ENCODE results near the gene AKAP13.
"Not testable (repeated sequence)": the region's sequence is repeated elsewhere in the genome, so short reads cannot be mapped to it uniquely, and the experiment has no call there.

The AKAP13 gene

DNA sequence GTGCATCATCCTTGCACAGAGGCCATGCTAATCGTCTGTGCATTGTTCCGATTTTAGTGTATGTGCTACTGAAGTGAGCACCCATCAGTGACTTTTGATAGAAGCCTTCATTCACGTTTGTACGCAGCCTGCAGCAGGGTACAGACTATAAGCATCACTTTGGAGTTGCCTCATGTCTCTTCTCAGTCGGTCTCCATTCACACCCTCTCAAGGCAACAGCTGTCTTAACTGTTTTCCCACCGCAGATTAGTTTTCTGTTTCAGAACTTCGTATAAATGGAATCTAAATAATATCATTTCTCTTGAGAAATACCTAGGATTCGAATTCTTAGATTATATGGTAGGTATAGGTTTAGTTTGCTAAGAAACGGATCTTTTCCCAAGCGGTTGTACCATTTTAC is 271.1 kb downstream of the AKAP13 start:
- in situ Hi-C loops (cut with MboI; ENCODE audit: low pct_unique_long_range_greater_than_20kb, low sequenced_read_pairs) = no loop called here
- DNase-seq = no peak

- in situ Hi-C loops (cut with MboI; ENCODE audit: low pct_unique_long_range_greater_than_20kb, low sequenced_read_pairs) = no loop called here
Observed at GRCh38 chr15:85652457-85652856, 272.1 kb downstream of the AKAP13 start.

DNA sequence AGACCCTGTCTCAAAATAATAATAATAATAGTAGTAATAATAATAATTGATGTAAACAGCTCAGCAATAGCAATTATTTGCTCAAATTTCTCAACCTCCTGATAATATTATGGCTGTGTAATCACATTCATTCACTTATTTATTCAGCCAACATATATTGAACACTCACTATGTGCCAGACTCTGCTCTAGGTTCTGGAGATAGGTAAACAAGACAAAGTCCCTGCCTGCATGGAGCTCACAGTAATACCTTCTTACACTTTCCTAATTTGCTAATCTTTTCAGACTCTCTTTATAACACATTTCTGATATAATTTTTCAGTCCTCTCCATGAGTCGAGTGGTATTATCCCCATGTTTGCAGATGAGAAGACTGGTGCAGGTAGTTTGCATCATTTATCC is 276.7 kb downstream of the AKAP13 start:
- in situ Hi-C loops (cut with MboI; ENCODE audit: low pct_unique_long_range_greater_than_20kb, low sequenced_read_pairs) = no loop called here
- no peak for DNase-seq

More at GRCh38 chr15:85652457-85652856, 272.1 kb downstream of the AKAP13 start:
- DNase-seq = no peak

DNA sequence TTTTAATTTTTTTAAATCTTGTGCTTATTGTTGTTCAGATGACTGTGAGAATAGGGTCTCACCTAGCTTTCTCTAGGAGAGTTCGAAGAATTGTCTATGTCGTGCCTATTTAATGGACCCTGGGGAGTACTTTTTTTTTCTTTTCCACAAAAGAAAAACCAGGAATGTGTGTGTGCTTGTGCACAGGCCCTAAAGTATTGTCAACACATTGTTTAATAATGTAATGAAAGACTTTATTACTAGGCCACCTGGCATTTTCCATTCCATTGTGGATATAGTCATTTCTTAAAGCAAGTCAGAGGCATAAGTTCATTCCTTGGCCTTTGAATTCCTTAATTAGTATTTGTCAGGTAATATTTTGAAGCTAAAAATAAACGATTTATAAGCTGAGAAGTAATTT is 278.4 kb downstream of the AKAP13 start:
- in situ Hi-C loops (cut with MboI; ENCODE audit: low pct_unique_long_range_greater_than_20kb, low sequenced_read_pairs) = no loop called here
- no peak for DNase-seq

DNA sequence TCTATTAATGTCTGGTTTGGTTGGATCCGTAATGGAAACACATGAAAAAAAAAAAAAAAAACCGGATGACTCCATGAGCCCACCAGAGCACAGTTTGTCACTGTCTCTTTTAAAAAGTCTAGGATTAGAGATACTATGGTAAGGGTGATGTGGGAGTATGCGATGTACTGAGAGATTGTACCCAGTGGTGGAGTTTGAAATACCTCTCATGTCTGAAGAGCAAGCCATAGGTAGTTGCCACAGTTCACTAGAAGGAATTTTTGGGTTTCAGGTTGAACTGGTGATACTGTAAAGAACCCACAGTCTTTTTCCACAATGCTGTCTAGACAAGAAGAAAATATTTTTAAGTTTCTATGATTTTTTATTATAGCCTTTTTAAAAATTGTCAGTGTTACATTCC is 281.5 kb downstream of the AKAP13 start:
- no peak for DNase-seq
- in situ Hi-C loops (cut with MboI; ENCODE audit: low pct_unique_long_range_greater_than_20kb, low sequenced_read_pairs) = no loop called here

DNA sequence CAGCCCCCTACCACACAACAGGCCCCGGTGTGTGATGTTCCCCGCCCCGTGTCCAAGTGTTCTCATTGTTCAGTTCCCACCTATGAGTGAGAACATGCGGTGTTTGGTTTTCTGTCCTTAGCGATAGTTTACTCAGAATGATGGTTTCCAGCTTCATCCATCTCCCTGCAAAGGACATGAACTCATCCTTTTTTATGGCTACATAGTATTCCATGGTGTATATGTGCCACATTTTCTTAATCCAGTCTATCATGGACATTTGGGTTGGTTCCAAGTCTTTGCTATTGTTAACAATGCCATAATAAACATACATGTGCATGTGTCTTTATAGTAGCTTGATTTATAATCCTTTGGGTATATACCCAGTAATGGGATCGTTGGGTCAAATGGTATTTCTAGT is 285.3 kb downstream of the AKAP13 start:
- in situ Hi-C loops (cut with MboI; ENCODE audit: low pct_unique_long_range_greater_than_20kb, low sequenced_read_pairs); DNase-seq: not testable (repeated sequence)

- DNase-seq = peak; percentile 77
- in situ Hi-C loops (cut with MboI; ENCODE audit: low pct_unique_long_range_greater_than_20kb, low sequenced_read_pairs) = no loop called here
Observed at GRCh38 chr15:85667491-85668424, 287.4 kb downstream of the AKAP13 start.

DNA sequence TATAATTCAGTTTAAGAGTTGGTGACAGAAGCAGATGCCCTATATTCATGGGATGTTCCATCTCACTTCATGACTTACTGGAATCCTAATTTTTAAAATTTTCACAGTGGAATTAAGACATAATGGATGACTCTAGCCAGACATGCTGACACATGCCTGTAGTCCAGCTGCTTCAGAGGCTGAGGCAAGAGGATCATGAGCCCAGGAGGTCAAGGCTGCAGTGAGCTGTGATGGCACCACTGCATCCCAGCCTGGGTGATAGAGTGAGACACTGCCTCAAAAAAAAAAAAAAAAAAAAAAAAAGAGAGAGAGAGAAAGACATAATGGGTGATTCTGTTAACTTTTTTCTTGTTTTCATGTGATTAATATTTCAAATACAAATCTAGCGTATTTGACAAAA is 290.8 kb downstream of the AKAP13 start:
- in situ Hi-C loops (cut with MboI; ENCODE audit: low pct_unique_long_range_greater_than_20kb, low sequenced_read_pairs) = no loop called here
- DNase-seq = no peak

DNA sequence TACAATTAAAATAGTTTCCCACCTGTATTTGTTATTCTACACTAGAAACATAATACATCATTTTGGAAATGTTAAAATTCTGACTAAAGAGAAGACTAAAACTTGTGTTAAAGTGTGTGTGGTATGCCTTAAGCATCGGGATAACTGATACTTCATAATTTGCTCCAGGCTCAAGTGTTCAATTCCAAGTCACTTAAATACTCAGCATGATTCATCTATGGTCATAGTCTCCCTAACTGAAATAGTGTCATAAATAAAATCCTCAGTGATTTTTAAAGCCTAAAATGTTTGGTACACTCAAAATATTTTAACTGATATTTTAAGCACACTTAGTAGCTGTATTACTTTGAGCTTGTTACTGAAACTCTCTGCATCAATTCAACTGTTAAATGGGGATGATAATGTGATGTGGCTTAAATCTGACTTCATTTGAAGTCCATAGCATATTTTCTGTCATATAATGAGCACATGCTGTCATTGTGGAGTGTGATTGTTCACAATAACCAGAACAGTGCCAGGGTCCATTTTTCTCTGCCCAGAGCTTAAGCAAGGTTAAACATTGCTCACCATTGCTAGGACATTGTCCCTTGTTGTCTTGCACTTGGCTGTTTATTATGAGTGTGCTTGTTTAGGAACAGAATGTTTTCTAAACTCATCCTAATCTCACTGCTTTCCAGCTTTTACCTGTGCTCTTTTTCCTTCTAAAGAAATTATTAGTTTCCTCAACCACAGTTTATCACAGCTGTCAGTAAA is 292.1 kb downstream of the AKAP13 start:
- no peak for DNase-seq
- in situ Hi-C loops (cut with MboI; ENCODE audit: low pct_unique_long_range_greater_than_20kb, low sequenced_read_pairs) = no loop called here

DNA sequence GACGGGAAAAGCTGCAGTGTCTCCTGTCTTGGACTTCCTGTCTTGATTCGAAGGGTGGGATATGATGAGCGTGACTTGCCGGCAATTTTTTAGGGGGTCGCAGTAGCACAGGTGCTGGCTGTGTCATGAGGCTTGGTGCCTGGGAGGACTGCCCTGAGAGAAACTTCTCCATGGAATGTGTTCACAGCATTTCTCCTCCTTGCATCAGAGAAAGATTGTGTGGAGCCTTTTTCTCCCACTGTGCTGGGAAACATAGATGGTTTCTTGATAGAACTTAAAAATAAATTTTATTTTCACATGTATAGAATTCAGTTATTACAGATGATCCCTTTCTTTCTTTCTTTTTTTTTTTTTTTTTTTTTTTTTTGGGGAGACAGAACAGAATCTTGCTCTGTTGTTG is 292.9 kb downstream of the AKAP13 start:
- in situ Hi-C loops (cut with MboI; ENCODE audit: low pct_unique_long_range_greater_than_20kb, low sequenced_read_pairs) = no loop called here
- DNase-seq = no peak

- DNase-seq = no peak
- in situ Hi-C loops (cut with MboI; ENCODE audit: low pct_unique_long_range_greater_than_20kb, low sequenced_read_pairs) = no loop called here
Observed at GRCh38 chr15:85676342-85677098, 296.1 kb downstream of the AKAP13 start.

DNA sequence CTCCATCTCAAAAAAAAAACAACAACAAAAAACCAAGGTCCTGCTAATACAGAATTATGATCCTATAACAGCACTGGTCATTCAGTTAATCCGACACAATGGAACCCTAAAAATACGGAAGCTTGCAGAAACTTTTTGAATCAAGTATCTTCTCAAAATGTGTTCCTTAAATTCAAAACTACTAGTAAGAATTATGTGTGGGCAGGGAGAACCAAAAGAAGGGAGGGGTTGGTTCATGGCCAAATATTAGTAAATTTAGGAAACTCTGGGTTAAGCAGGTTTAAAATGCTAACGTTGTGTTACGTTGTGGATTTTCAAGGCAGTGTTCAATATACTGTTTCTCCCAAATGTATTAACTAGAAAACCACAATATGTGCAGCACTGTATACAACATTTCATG is 298.8 kb downstream of the AKAP13 start:
- DNase-seq = no peak
- in situ Hi-C loops (cut with MboI; ENCODE audit: low pct_unique_long_range_greater_than_20kb, low sequenced_read_pairs) = no loop called here

GRCh38 chr15:85681386-85681785 is 301.0 kb downstream of the AKAP13 start:
- in situ Hi-C loops (cut with MboI; ENCODE audit: low pct_unique_long_range_greater_than_20kb, low sequenced_read_pairs) = no loop called here
- DNase-seq = no peak

- in situ Hi-C loops (cut with MboI; ENCODE audit: low pct_unique_long_range_greater_than_20kb, low sequenced_read_pairs) = no loop called here
- DNase-seq = no peak
Observed at GRCh38 chr15:85684174-85684710, 303.8 kb downstream of the AKAP13 start.

DNA sequence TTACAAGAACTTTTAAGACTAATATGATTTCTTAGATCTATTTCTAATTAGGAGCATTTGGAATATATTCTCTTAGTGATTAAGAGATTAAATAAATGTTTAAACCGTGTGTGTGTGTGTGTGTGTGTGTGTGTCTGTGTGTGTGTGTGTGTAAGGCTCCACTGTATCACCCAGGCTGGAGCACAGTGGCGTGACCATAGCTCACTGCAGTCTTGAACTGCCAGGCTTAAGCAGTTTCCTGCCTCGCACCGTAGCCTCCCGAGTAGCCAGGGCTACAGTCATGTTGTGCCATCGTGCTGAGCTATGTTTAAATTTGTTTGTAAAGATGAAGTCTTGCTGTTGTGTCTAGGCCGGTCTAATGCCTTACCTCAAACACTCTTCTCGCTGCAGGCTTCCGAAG is 305.0 kb downstream of the AKAP13 start:
- DNase-seq = no peak

GRCh38 chr15:85687329-85687728 is 306.9 kb downstream of the AKAP13 start:
- in situ Hi-C loops (cut with MboI; ENCODE audit: low pct_unique_long_range_greater_than_20kb, low sequenced_read_pairs) = no loop called here
- DNase-seq = peak; percentile 37

More for the DNA sequence above, 305.0 kb downstream of the AKAP13 start:
- in situ Hi-C loops (cut with MboI; ENCODE audit: low pct_unique_long_range_greater_than_20kb, low sequenced_read_pairs) = no loop called here

DNA sequence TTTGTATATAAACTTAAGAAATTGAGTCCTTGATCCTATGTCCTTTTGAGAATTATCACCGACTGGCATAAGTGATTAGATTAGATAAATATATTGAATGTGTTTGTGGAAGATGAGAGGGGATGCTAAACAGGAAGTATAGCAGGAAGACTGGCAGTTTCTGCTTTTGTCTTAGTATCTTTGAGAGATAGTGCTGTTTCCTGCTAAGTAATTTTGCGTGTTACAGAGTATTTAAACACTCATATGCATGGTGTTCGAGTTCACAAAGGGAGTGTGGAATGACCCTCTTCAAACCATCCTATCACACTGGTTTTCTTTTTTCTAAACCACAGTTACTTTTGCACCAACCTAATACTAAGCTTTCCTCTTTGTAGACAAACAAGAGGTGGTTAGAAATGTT is 308.3 kb downstream of the AKAP13 start:
- DNase-seq = peak; percentile 69
- in situ Hi-C loops (cut with MboI; ENCODE audit: low pct_unique_long_range_greater_than_20kb, low sequenced_read_pairs) = no loop called here

GRCh38 chr15:85689729-85690128 is 309.3 kb downstream of the AKAP13 start:
- DNase-seq = peak; percentile 92
- in situ Hi-C loops (cut with MboI; ENCODE audit: low pct_unique_long_range_greater_than_20kb, low sequenced_read_pairs) = no loop called here

DNA sequence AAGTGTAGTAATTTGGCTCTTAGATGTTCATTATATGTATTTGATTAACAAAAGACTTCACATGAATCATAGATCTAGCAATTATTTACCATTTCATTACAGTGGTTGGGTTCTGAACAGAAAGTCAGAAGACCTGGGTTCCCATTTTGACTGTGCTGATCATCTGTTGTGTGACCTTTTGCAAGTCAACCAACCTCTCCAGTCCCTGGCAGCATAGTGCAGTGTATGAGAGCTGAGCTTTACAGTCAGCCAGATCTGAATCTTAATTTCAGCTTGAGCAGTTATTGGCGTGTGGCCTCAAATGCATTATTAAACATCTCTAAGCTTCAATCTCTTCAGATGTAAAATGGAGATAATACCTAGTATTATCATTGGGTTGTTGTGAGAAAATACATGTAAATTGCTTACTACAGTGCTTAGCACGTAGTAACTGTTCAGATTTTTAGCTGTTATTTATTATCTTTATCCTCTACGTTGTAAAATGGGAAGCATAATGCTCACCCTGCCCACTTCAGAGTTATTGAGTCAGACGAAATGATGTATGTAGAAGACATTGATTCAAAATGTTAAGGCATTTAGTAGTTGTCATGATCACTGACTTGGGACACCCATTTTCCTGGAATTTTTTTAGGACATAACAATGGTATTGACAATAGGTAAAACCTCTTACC is 310.3 kb downstream of the AKAP13 start:
- in situ Hi-C loops (cut with MboI; ENCODE audit: low pct_unique_long_range_greater_than_20kb, low sequenced_read_pairs) = no loop called here
- peak; percentile 69 for DNase-seq

All from KBM-7 (cell line).